ENCODE results near the gene FLOT2.

DNA sequence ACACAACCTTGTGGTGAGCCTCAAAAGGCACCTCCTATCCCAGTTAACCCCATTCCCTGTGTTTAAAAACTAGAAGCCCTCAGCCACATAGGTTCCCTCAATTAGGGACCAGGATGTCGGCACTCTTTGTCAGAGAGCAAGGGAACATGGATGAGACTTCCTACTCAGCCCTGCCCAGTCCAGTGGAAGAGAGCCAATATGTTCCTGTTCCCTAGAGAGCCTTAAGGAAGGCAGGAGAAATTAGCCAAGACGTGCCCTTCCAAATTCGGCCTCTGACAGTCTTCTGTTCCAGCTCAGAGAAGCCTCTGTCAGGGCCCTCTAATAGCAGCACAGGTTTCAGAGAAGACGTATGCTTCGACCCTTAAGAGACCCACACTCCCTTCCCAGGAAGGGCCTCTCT lies 19.9 kb upstream of the FLOT2 start:
- TF ChIP-seq POLR2AphosphoS5 (IDR thresholded peaks at IDR 0.05; ENCODE audit: borderline replicate concordance, low read depth, low read length) = no peak
- no peak for TF ChIP-seq EZH2 (IDR thresholded peaks at IDR 0.05)
- TF ChIP-seq FOXP2 (optimal IDR thresholded peaks at IDR 0.05; ENCODE audit: control extremely low read depth, extremely low read length, insufficient read depth) = no peak
